HepG2 (cell line): ENCODE measurements around the gene KSR1. TPM values are rescaled to one million over a fixed set of nuclear protein-coding genes. Genes with fewer than 3 reads are reported as not detected.
A peak's percentile ranks its signal among the peaks of the same experiment; 100 is the strongest.

ENCODE experiments used
- ATAC-seq: fragments of 200-7000 bp; cut with Tn5 transposase; 3 replicates; pipeline ENCODE4 v1.9.1; 2020; ENCODE audit warnings: mild to moderate bottlenecking, moderate library complexity
- BruUV-seq: library from RNA; stranded (reverse); fragments of 400-500 nt; replicated peaks from 2 replicates; lab custom pipeline; 2021; lab: Mats Ljungman, UMichigan
- CTCF ChIA-PET: fragments of 300-600 bp; formaldehyde crosslinking; extraction: SDS; loops from one replicate; lab custom pipeline; 2021; ENCODE audit warnings: low total read pairs, inconsistent platforms, low intra/inter-chr PET ratio; lab: Yijun Ruan, JAX
- POLR2A ChIA-PET: fragments of 350-600 bp; sonication (Branson Sonifier 250); formaldehyde crosslinking; loops from one replicate; lab custom pipeline; 2020; ENCODE audit warnings: antibody characterized with exemption, inconsistent platforms; lab: Yijun Ruan, JAX
- DNase-seq: peaks from one replicate; pipeline ENCODE4 v3.0.0-alpha.2; 2015; ENCODE audit warnings: low spot score
- FAIRE-seq: peaks from 3 replicates; lab custom pipeline; 2011; peaks lifted over from hg19 to GRCh38; lab: Jason Lieb, UNC
- H2AFZ ChIP-seq: one replicate; pipeline ENCODE4 v1.6.1; 2011; ENCODE audit warnings: low read length, inconsistent platforms
- H3K27ac ChIP-seq: fragments of 300-600 bp; 3 replicates; pipeline ENCODE4 v1.8.0; 2011; ENCODE audit warnings: mixed run types, mild to moderate bottlenecking, mixed read lengths, low read length, inconsistent platforms; ENCODE audit not compliant: insufficient read depth; ENCODE audit errors: extremely low read length
- H3K27me3 ChIP-seq, 2 experiments: fragments of 200-600 bp in 1 of 2; 2 replicates in 1 of 2; 3 replicates in 1 of 2; pipeline versions ENCODE4 v1.6.0 to v1.8.0; 2011; ENCODE audit warnings: low read length in 2 of 2, mild to moderate bottlenecking in 2 of 2, moderate library complexity in 2 of 2, inconsistent platforms in 1 of 2; ENCODE audit not compliant: insufficient read depth in 2 of 2, control insufficient read depth in 1 of 2
- H3K36me3 ChIP-seq, 2 experiments: fragments of 200-600 bp in 1 of 2; replicated peaks in 1 of 2; 2 replicates in 1 of 2; 3 replicates in 1 of 2; pipeline versions ENCODE4 v1.5.1 to v1.8.0; 2011; ENCODE audit warnings: low read length in 2 of 2, inconsistent platforms in 1 of 2; ENCODE audit not compliant: insufficient read depth in 2 of 2, control insufficient read depth in 1 of 2
- H3K4me1 ChIP-seq: 2 replicates; pipeline ENCODE4 v1.5.1; 2012; ENCODE audit warnings: low read length, inconsistent platforms; ENCODE audit not compliant: insufficient read depth
- H3K4me2 ChIP-seq: 2 replicates; pipeline ENCODE4 v1.6.0; 2011; ENCODE audit warnings: low read depth, low read length, inconsistent platforms
- H3K4me3 ChIP-seq, 3 experiments: fragments of 200-600 bp in 1 of 3; sonication (generic), shearing (Covaris generic) in 1 of 3; replicated peaks in 1 of 3; 2 replicates each; pipeline ENCODE4 v1.5.1; 2011 to 2016; ENCODE audit warnings: low read length in 3 of 3, inconsistent platforms in 2 of 3, low read depth in 2 of 3, mild to moderate bottlenecking in 2 of 3, control low read depth in 1 of 3, mixed read lengths in 1 of 3; ENCODE audit not compliant: insufficient read depth in 1 of 3
- H3K79me2 ChIP-seq: one replicate; pipeline ENCODE4 v1.6.1; 2011; ENCODE audit warnings: low read length, inconsistent platforms; ENCODE audit not compliant: insufficient read depth
- H3K9ac ChIP-seq: 2 replicates; pipeline ENCODE4 v1.6.0; 2011; ENCODE audit warnings: mild to moderate bottlenecking, low read depth, low read length, inconsistent platforms; ENCODE audit not compliant: insufficient read depth
- H3K9me3 ChIP-seq: 2 replicates; pipeline ENCODE4 v1.5.1; 2012; ENCODE audit warnings: mild to moderate bottlenecking, low read length
- H4K20me1 ChIP-seq: 2 replicates; pipeline ENCODE4 v1.6.0; 2011; ENCODE audit warnings: inconsistent platforms, mild to moderate bottlenecking, low read length, moderate library complexity; ENCODE audit not compliant: insufficient read depth
- ATM ChIP-seq: fragments of 450-650 bp; IDR thresholded peaks from 2 replicates; pipeline ENCODE4 v1.7.1; 2017; ENCODE audit warnings: mild to moderate bottlenecking, borderline replicate concordance
- FOXA1 ChIP-seq, 2 experiments: fragments of 450-650 bp in 1 of 2; sonication (generic) in 1 of 2; formaldehyde crosslinking in 1 of 2; IDR thresholded peaks; 2 replicates each; pipeline versions ENCODE4 v1.4.0 to v1.6.1; 2016 to 2020; ENCODE audit warnings: missing genetic modification reagents in 1 of 2
- GATAD2A ChIP-seq: IDR thresholded peaks from 2 replicates; pipeline ENCODE4 v1.6.1; 2016
- KDM5B ChIP-seq: sonication (generic); formaldehyde crosslinking; IDR thresholded peaks from 2 replicates; pipeline ENCODE4 v1.4.0; 2020; ENCODE audit warnings: missing genetic modification reagents, mild to moderate bottlenecking, borderline replicate concordance
- RAD21 ChIP-seq: fragments of 450-650 bp; formaldehyde crosslinking; IDR thresholded peaks from 2 replicates; pipeline ENCODE4 v1.5.0; 2020; ENCODE audit warnings: mild to moderate bottlenecking
- SALL1 ChIP-seq: sonication (generic); formaldehyde crosslinking; IDR thresholded peaks from 2 replicates; pipeline ENCODE4 v1.8.0; 2022; ENCODE audit warnings: mild to moderate bottlenecking, missing genetic modification reagents
- SMC3 ChIP-seq: IDR thresholded peaks from 2 replicates; pipeline ENCODE4 v1.6.1; 2011; ENCODE audit warnings: low read length, improper control_type of control experiment
- STAG1 ChIP-seq: sonication (generic); formaldehyde crosslinking; IDR thresholded peaks from 2 replicates; pipeline ENCODE4 v1.4.0; 2020; ENCODE audit warnings: missing genetic modification reagents
- WGBS: methylation state at CpG from one replicate; pipeline ENCODE4 v1.1.6; 2017; ENCODE audit warnings: low lambda C conversion rate; 5-methylcytosine and 5-hydroxymethylcytosine counted together
- in situ Hi-C: cut with HindIII; loops from 2 replicates; pipeline ENCODE4 v1.10.0; 2017; ENCODE audit warnings: low pct_unique_long_range_greater_than_20kb; ENCODE audit not compliant: extremely low pct_ligation_motif_present
- intact Hi-C: fragments of 100-400 bp; cut with micrococcal nuclease; formaldehyde crosslinking; loops from one replicate; pipeline ENCODE4 v1.10.0; 2022; ENCODE audit not compliant: unreplicated experiment
- polyA plus RNA-seq, 8 experiments: library from polyadenylated mRNA; depleted of rRNA in 3 of 8; stranded (reverse) in 7 of 8; unstranded in 1 of 8; fragments of >200 nt; fragmentation: Illumina TruSeq in 4 of 8; extraction: Trizol in 4 of 8; gene quantifications; 2 replicates each; pipeline versions ENCODE4 v1.2.1 to v1.2.3, GENCODE V29; 2011 to 2016; ENCODE audit warnings: low read depth in 4 of 8, missing spikeins in 1 of 8, mixed read lengths in 1 of 8; ENCODE audit not compliant: insufficient read depth in 1 of 8
- total RNA-seq, 5 experiments: library from RNA; depleted of rRNA; stranded (reverse); fragments of >200 nt; fragmentation: Illumina TruSeq; extraction: Trizol; gene quantifications; 2 replicates each; pipeline ENCODE4 v1.2.3, GENCODE V29; 2016; ENCODE audit warnings: low read depth in 1 of 5
- TF ChIP-seq, protein P1 (sequence below): IDR thresholded peaks from 2 replicates; pipeline ENCODE4 v1.6.1; 2016; ENCODE audit warnings: low read depth, missing genetic modification reagents, missing compliant biosample characterization
- TF ChIP-seq, protein P2 (sequence below): sonication (generic); formaldehyde crosslinking; IDR thresholded peaks from 2 replicates; pipeline ENCODE4 v1.5.0; 2020; ENCODE audit warnings: mild to moderate bottlenecking, missing genetic modification reagents, moderate library complexity

KSR1 gene
- total and polyA plus RNA-seq, 2 of the 13 experiments (the other 11 are each of a cell fraction or from before 2014, with no cell fraction given): 10.1 to 16.6 TPM

DNA sequence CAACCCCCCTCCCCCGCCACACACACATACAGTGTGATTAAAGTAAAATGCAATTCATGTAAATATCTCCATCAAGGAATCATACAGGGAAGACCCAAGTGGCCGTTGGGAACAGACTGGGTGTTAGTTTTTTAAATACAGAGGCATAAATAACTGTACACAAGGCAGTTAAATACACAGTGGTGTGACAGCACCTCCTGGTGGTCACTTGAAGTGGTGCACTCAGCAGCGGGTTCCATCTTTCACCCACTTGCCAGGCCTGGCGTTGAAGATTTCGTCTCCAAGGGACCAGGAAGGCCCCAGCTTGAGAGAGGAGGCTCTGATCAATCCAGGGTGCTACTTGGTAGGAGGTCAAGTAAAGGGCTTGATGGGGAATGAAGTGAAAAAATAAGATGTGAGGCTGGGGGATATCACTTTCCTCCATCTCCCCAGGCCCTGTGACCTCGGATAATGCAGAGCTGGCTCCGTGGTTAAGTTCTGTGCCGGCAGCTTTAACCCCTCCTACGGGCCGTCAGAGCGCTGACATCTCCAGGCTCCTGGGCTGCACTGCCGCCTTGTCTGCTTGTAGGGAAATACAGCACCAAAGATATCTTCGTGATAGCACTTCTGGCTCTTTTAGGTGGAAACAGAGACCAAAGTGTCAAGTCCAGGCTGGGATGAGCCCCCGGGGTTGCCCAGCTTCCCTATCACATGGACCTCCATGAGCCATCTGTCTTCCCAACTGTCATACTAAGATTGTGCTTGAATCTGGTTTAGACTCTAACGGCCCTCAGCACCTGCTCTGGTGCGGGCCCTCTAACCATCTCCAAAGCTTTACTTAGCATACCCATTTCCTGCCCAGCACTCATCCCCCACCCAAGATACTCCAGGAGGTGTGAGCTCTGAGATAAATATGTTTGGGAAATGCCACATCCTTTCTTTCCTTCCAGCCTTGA is 195.4 kb downstream of the KSR1 start:
- ATAC-seq (peak; percentile 29; the same call in 2 of the 3 replicates), FAIRE-seq (peak; percentile 77), DNase-seq (peak; percentile 23)
- POLR2A ChIA-PET: no interaction called here
- Histone ChIP-seq H3K4me2 (no peak overlapping the region), H4K20me1 (no peaks in the 10 kb centered on the region), H2AFZ (no peak overlapping the region), H3K79me2 (no peaks in the 10 kb centered on the region), H3K27ac (no peak overlapping the region), H3K4me3 (no peak overlapping the region), H3K36me3 (no peaks in the 10 kb centered on the region), H3K9me3 (no peaks in the 10 kb centered on the region), H3K4me1 (peaks cover 6% of the 10 kb centered on the region), H3K9ac (no peak overlapping the region), H3K27me3 (peaks cover 0 to 3% of the 10 kb centered on the region in 2 experiments; a peak in 2 of 5 replicates)
- TF ChIP-seq FOXA1 (IDR thresholded peaks at IDR 0.05) (no peak), FOXA1 (CRISPR knock-in tag; IDR thresholded peaks at IDR 0.05) (peak; percentile 53), ATM (no peak), KDM5B (CRISPR knock-in tag) (no peak), SALL1 (0 out of 2 replicates have a peak, but pooled peaks have one; percentile 17), SMC3 (peak; percentile 58; the same call in 1 of the 2 replicates), GATAD2A (CRISPR knock-in tag) (no peak), STAG1 (CRISPR knock-in tag) (peak; percentile 78), RAD21 (CRISPR knock-in tag) (peak; percentile 73)
- TF ChIP-seq, protein P1, sequence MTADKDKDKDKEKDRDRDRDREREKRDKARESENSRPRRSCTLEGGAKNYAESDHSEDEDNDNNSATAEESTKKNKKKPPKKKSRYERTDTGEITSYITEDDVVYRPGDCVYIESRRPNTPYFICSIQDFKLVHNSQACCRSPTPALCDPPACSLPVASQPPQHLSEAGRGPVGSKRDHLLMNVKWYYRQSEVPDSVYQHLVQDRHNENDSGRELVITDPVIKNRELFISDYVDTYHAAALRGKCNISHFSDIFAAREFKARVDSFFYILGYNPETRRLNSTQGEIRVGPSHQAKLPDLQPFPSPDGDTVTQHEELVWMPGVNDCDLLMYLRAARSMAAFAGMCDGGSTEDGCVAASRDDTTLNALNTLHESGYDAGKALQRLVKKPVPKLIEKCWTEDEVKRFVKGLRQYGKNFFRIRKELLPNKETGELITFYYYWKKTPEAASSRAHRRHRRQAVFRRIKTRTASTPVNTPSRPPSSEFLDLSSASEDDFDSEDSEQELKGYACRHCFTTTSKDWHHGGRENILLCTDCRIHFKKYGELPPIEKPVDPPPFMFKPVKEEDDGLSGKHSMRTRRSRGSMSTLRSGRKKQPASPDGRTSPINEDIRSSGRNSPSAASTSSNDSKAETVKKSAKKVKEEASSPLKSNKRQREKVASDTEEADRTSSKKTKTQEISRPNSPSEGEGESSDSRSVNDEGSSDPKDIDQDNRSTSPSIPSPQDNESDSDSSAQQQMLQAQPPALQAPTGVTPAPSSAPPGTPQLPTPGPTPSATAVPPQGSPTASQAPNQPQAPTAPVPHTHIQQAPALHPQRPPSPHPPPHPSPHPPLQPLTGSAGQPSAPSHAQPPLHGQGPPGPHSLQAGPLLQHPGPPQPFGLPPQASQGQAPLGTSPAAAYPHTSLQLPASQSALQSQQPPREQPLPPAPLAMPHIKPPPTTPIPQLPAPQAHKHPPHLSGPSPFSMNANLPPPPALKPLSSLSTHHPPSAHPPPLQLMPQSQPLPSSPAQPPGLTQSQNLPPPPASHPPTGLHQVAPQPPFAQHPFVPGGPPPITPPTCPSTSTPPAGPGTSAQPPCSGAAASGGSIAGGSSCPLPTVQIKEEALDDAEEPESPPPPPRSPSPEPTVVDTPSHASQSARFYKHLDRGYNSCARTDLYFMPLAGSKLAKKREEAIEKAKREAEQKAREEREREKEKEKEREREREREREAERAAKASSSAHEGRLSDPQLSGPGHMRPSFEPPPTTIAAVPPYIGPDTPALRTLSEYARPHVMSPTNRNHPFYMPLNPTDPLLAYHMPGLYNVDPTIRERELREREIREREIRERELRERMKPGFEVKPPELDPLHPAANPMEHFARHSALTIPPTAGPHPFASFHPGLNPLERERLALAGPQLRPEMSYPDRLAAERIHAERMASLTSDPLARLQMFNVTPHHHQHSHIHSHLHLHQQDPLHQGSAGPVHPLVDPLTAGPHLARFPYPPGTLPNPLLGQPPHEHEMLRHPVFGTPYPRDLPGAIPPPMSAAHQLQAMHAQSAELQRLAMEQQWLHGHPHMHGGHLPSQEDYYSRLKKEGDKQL: no peak
- TF ChIP-seq, protein P2, sequence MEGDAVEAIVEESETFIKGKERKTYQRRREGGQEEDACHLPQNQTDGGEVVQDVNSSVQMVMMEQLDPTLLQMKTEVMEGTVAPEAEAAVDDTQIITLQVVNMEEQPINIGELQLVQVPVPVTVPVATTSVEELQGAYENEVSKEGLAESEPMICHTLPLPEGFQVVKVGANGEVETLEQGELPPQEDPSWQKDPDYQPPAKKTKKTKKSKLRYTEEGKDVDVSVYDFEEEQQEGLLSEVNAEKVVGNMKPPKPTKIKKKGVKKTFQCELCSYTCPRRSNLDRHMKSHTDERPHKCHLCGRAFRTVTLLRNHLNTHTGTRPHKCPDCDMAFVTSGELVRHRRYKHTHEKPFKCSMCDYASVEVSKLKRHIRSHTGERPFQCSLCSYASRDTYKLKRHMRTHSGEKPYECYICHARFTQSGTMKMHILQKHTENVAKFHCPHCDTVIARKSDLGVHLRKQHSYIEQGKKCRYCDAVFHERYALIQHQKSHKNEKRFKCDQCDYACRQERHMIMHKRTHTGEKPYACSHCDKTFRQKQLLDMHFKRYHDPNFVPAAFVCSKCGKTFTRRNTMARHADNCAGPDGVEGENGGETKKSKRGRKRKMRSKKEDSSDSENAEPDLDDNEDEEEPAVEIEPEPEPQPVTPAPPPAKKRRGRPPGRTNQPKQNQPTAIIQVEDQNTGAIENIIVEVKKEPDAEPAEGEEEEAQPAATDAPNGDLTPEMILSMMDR (CRISPR knock-in tag): peak; percentile 84
- no TSS peak for BruUV-seq
- in situ Hi-C loops: loop anchor here (5.0 to 10.0 kb wide), 2 partner anchors 44 to 233 kb away; no protein-coding TSS in a partner anchor
- CTCF ChIA-PET: interaction anchor here (1.9 kb wide), 2 partner anchors 42 to 48 kb away, joined by 7 to 16 read pairs; no protein-coding TSS in a partner anchor
- intact Hi-C loops: loop anchor here (1.0 to 5.0 kb wide), 4 partner anchors 43 to 231 kb away; no protein-coding TSS in a partner anchor
- 35% methylated on average over 15 of the region's 16 CpGs for WGBS
